ENCODE data around the gene FAM107A. TPM values are rescaled to one million over a fixed set of nuclear protein-coding genes. Genes with fewer than 3 reads are reported as not detected.
A peak's percentile ranks its signal among the peaks of the same experiment; 100 is the strongest.
"Not testable (repeated sequence)": the region's sequence is repeated elsewhere in the genome, so short reads cannot be mapped to it uniquely, and the experiment has no call there.

The FAM107A gene
- total RNA-seq, 1 donor from 2014 or later = 2.3 TPM

- DNase-seq (ENCODE audit: low read depth, low spot score) = no peak
These were observed 46.8 kb downstream of the FAM107A start for GRCh38 chr3:58530354-58530865.

DNA sequence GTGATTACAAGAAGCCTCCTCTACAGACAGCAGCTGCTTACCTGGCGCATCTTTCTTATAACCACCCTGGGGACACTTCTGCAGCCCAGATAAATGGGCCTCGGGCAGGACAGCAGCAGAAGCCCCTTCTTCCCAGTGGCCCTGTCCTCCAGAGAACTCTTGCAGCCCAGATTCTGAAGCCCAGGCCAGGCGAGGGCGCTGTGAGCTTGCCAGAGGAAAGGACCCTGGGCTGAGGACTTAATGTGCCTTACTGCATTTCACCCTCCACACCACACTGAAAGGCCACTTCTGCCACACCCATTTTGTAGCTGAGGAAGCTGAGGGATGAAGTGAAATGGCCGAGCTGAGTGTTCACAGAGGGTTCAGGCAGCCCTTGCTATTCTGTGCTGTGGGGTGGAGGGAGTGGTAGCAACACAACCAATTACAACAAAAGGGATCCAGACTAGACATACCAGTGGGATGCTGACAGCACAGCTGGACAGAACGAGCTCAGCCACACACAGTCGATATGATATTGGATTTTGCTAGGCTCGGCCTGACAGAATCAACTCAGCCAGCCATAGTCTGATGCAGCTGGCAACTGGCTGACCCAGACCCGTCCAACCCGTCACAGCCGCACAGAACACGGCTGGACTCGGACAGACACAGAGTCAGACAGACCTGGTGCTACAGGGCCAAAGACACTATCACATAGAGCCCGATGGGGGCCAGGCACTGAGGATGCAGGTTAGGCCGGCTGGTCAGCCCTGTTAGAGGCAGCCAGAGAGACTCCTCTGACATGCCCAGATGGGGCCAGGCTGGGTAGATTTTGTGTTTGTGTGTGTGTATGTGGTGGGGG lies 47.5 kb downstream of the FAM107A start:
- H3K36me3 Mint-ChIP-seq (ENCODE audit: low read depth) = no peaks in the 10 kb centered on the region
- peak overlapping the region; percentile 57 for H3K27ac Mint-ChIP-seq (ENCODE audit: unreplicated experiment)
- TF ChIP-seq CTCF (conservative IDR thresholded peaks at IDR 0.05) = peak; percentile 52
- peaks cover 12% of the 10 kb centered on the region for H3K4me1 Mint-ChIP-seq
- DNase-seq (ENCODE audit: low read depth, low spot score) = peak; percentile 36
- no peaks in the 10 kb centered on the region for H3K27me3 Mint-ChIP-seq (ENCODE audit: low read depth)
- H3K9me3 Mint-ChIP-seq = no peaks in the 10 kb centered on the region
- no peak overlapping the region for H3K4me3 Mint-ChIP-seq

More at GRCh38 chr3:58530354-58530865, 46.8 kb downstream of the FAM107A start:
- Mint-ChIP-seq H3K4me3 (no peak overlapping the region), H3K36me3 (ENCODE audit: low read depth) (no peaks in the 10 kb centered on the region), H3K9me3 (no peaks in the 10 kb centered on the region), H3K27ac (ENCODE audit: unreplicated experiment) (no peak overlapping the region), H3K4me1 (peaks cover 12% of the 10 kb centered on the region), H3K27me3 (ENCODE audit: low read depth) (no peaks in the 10 kb centered on the region)
- no peak for TF ChIP-seq CTCF (conservative IDR thresholded peaks at IDR 0.05)

DNA sequence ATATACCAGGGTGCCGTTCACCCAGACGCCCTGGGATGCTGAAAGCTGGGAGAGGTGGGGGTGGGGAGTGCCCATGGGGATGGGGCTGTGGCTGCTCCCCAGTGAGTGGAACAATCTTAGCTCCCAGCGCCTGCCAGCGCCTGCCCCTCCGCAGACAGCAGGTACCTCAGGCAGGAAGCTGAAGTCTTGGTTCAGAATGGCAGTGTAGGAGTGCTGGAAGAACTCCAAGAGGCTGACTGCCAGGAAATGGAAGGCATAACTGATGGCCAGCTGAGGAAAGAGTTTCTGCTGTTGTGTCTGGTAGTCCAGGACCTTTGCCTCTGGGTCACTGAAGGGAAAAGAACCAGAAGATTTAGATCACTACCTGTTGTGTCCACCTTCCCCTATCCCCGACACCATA lies 48.6 kb downstream of the FAM107A start:
- no peaks in the 10 kb centered on the region for H3K36me3 Mint-ChIP-seq (ENCODE audit: low read depth)
- no peak for DNase-seq (ENCODE audit: low read depth, low spot score)
- H3K4me1 Mint-ChIP-seq = peaks cover 12% of the 10 kb centered on the region
- H3K9me3 Mint-ChIP-seq = no peaks in the 10 kb centered on the region
- H3K27ac Mint-ChIP-seq (ENCODE audit: unreplicated experiment) = no peak overlapping the region
- no peak overlapping the region for H3K4me3 Mint-ChIP-seq
- TF ChIP-seq CTCF (conservative IDR thresholded peaks at IDR 0.05) = no peak
- H3K27me3 Mint-ChIP-seq (ENCODE audit: low read depth) = no peaks in the 10 kb centered on the region

DNA sequence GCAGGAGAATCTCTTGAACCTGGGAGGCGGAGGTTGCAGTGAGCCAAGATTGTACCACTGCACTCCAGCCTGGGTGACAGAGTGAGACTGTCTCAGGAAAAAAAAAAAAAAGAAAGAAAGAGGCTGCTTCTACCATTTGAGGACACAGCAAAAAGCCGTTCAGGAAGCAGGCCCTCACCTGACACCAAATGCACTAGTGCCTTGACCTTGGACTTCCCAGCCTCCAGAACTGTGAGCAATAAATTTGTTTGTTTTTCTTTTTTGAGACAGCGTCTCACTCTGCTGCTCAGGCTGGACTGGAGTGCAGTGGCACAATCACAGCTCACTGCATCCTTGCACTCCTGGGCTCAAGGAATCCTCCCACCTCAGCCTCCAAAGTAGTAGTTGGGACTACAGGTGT lies 49.8 kb downstream of the FAM107A start:
- H3K4me3 Mint-ChIP-seq; H3K4me1 Mint-ChIP-seq; DNase-seq (ENCODE audit: low read depth, low spot score); H3K36me3 Mint-ChIP-seq (ENCODE audit: low read depth); H3K27me3 Mint-ChIP-seq (ENCODE audit: low read depth); H3K9me3 Mint-ChIP-seq; H3K27ac Mint-ChIP-seq (ENCODE audit: unreplicated experiment): not testable (repeated sequence)

GRCh38 chr3:58526515-58526957 lies 50.7 kb downstream of the FAM107A start:
- no peaks in the 10 kb centered on the region for H3K36me3 Mint-ChIP-seq (ENCODE audit: low read depth)
- H3K4me1 Mint-ChIP-seq = peaks cover 9% of the 10 kb centered on the region
- H3K9me3 Mint-ChIP-seq = no peaks in the 10 kb centered on the region
- H3K4me3 Mint-ChIP-seq = no peak overlapping the region
- H3K27me3 Mint-ChIP-seq (ENCODE audit: low read depth) = no peaks in the 10 kb centered on the region
- no peak for DNase-seq (ENCODE audit: low read depth, low spot score)
- peak overlapping the region; percentile 32 for H3K27ac Mint-ChIP-seq (ENCODE audit: unreplicated experiment)
- no peak for TF ChIP-seq CTCF (conservative IDR thresholded peaks at IDR 0.05)

- no peak overlapping the region for H3K27ac Mint-ChIP-seq (ENCODE audit: unreplicated experiment)
- H3K9me3 Mint-ChIP-seq = no peaks in the 10 kb centered on the region
- no peak for TF ChIP-seq CTCF (conservative IDR thresholded peaks at IDR 0.05)
- no peak for DNase-seq (ENCODE audit: low read depth, low spot score)
- no peaks in the 10 kb centered on the region for H3K36me3 Mint-ChIP-seq (ENCODE audit: low read depth)
- no peak overlapping the region for H3K4me3 Mint-ChIP-seq
- peaks cover 15% of the 10 kb centered on the region for H3K4me1 Mint-ChIP-seq
- no peaks in the 10 kb centered on the region for H3K27me3 Mint-ChIP-seq (ENCODE audit: low read depth)
These were observed 52.8 kb downstream of the FAM107A start for GRCh38 chr3:58524326-58524888.

Measured in neural crest cell (in vitro differentiated cells).